CD4-positive, alpha-beta T cell treated with Interleukin-15 for 1 hour (primary cell): ENCODE results near the gene PRLH.

Experiments
- DNase-seq: peaks from one replicate; pipeline ENCODE4 v3.0.0-alpha.2; 2020

Gene PRLH

GRCh38 chr2:237566401-237567235 lies at the start of gene PRLH:
Gene PRLH, plus strand, starts transcription at chr2:237566574. Its CDS starts 0 bp downstream, at chr2:237566574.
- no peak for DNase-seq

- DNase-seq = no peak
These were observed 49.2 kb upstream of the PRLH start for GRCh38 chr2:237517163-237517562.

- DNase-seq = no peak
These were observed 48.4 kb upstream of the PRLH start for GRCh38 chr2:237517990-237518389.

GRCh38 chr2:237519506-237520245 lies 46.7 kb upstream of the PRLH start:
- DNase-seq = no peak

- no peak for DNase-seq
These were observed 46.1 kb upstream of the PRLH start for GRCh38 chr2:237520290-237520689.

GRCh38 chr2:237524631-237525030 lies 41.7 kb upstream of the PRLH start:
- DNase-seq = no peak

GRCh38 chr2:237525559-237526157 lies 40.7 kb upstream of the PRLH start:
- DNase-seq = no peak

GRCh38 chr2:237527233-237527632 lies 39.1 kb upstream of the PRLH start:
- no peak for DNase-seq

- no peak for DNase-seq
These were observed 38.6 kb upstream of the PRLH start for GRCh38 chr2:237527766-237528165.

- DNase-seq = peak; percentile 25
These were observed 36.6 kb upstream of the PRLH start for GRCh38 chr2:237529452-237530402.

GRCh38 chr2:237530472-237531433 lies 35.6 kb upstream of the PRLH start:
- DNase-seq = no peak

GRCh38 chr2:237532160-237532559 lies 34.2 kb upstream of the PRLH start:
- DNase-seq = no peak

GRCh38 chr2:237533668-237534161 lies 32.7 kb upstream of the PRLH start:
- no peak for DNase-seq

GRCh38 chr2:237534380-237534779 lies 32.0 kb upstream of the PRLH start:
- no peak for DNase-seq

GRCh38 chr2:237535385-237536082 lies 30.8 kb upstream of the PRLH start:
- no peak for DNase-seq

- DNase-seq = no peak
These were observed 30.3 kb upstream of the PRLH start for GRCh38 chr2:237536083-237536415.

GRCh38 chr2:237536617-237537016 lies 29.8 kb upstream of the PRLH start:
- DNase-seq = no peak

- no peak for DNase-seq
These were observed 28.2 kb upstream of the PRLH start for GRCh38 chr2:237538001-237538720.

GRCh38 chr2:237538901-237539300 lies 27.5 kb upstream of the PRLH start:
- DNase-seq = no peak

GRCh38 chr2:237539681-237540080 lies 26.7 kb upstream of the PRLH start:
- DNase-seq = no peak
